NB4 (cell line): Measurements from ENCODE around the gene CDK17.

ENCODE experiments used
- DNase-seq: peaks from one replicate; pipeline ENCODE4 v3.0.0; 2010; ENCODE audit warnings: low read depth
- H3K4me3 ChIP-seq: one replicate; pipeline ENCODE4 v1.5.1; 2011; ENCODE audit warnings: mild to moderate bottlenecking, low read depth, low read length, moderate library complexity
- MYC ChIP-seq: IDR thresholded peaks from 2 replicates; pipeline ENCODE4 v1.6.1; 2011; ENCODE audit warnings: low read depth, low read length
- POLR2A ChIP-seq: IDR thresholded peaks from 2 replicates; pipeline ENCODE4 v1.6.1; 2011; ENCODE audit warnings: mild to moderate bottlenecking; ENCODE audit not compliant: insufficient read length; ENCODE audit errors: extremely low read depth
- TF ChIP-seq, protein P1 (sequence below): IDR thresholded peaks from one replicate; pipeline ENCODE4 v1.5.1; 2012; ENCODE audit warnings: low read depth, low read length
- TF ChIP-seq, protein P2 (sequence below): IDR thresholded peaks from 2 replicates; pipeline ENCODE4 v1.6.1; 2011; ENCODE audit warnings: low read depth, low read length

Gene CDK17

DNA sequence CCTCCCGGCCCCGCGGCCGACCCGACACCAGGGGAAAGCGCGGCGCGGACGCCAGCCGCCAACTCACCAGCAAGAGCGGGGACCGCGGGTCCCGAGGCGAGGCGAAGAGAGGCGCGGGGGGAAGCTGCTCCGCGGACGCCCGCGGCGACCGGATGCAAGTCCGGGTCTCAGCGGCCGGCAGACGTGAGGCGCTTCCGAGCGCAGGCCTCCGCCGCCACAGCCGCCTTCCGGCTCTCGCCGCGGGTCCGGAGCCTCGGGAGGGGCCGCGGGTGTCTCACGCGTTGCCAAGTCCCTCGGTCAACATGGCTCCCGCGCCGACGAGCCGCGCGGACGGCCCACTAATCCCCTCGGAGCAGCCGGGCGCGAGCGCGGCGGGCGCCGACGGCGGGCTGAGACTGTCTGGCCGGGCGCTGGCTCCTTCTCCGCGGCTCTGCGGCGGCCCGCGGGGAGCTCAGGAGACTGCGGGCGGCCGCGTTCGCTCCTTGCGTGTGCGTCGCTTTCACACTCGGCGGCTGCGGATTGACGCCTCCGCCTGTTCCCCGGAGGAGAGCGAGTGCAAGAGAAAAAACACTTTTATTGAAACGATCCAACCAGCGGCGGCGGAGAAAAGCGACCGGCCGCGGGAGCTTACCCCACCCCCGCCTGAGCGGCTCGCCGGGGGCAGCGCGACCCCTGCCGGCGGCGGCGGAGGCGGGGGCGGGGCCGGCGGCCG is at the start of gene CDK17:
Gene CDK17 (minus strand): TSS at position 521 of the 712 bp plus-strand sequence. CDS start 65,603 bp downstream, outside the sequence.
- DNase-seq, result peak; percentile 95
- peak; percentile 63 for TF ChIP-seq POLR2A
- TF ChIP-seq, protein P1, sequence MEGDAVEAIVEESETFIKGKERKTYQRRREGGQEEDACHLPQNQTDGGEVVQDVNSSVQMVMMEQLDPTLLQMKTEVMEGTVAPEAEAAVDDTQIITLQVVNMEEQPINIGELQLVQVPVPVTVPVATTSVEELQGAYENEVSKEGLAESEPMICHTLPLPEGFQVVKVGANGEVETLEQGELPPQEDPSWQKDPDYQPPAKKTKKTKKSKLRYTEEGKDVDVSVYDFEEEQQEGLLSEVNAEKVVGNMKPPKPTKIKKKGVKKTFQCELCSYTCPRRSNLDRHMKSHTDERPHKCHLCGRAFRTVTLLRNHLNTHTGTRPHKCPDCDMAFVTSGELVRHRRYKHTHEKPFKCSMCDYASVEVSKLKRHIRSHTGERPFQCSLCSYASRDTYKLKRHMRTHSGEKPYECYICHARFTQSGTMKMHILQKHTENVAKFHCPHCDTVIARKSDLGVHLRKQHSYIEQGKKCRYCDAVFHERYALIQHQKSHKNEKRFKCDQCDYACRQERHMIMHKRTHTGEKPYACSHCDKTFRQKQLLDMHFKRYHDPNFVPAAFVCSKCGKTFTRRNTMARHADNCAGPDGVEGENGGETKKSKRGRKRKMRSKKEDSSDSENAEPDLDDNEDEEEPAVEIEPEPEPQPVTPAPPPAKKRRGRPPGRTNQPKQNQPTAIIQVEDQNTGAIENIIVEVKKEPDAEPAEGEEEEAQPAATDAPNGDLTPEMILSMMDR, result peak; percentile 29
- TF ChIP-seq, protein P2, sequence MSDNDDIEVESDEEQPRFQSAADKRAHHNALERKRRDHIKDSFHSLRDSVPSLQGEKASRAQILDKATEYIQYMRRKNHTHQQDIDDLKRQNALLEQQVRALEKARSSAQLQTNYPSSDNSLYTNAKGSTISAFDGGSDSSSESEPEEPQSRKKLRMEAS, result no peak
- no peak for TF ChIP-seq MYC
- H3K4me3 ChIP-seq, result peak within 1 kb of the TSS; percentile 97

DNA sequence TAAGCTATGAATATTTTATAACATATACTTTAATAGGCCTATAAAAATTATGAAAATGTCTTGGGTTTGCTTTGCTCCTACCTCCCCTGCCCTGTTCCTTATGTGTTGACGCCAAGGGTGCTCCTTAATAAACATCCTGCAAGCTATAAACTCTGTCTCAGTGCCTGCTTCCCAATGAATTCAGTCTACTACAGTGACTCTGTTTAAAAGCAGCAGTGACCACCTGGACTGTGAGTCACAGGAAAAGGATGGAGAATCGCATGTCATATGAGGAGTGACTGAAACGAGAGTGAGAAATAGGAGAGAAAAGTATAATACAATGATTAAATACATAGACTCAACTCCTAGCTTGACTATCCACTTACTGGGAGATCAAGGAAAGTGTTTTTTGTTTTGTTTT is 48.1 kb upstream of the CDK17 start:
- TF ChIP-seq, protein P1, result no peak
- no peak for TF ChIP-seq POLR2A
- TF ChIP-seq MYC, result no peak
- TF ChIP-seq, protein P2, result no peak
- no peak for DNase-seq
- H3K4me3 ChIP-seq, result no peak overlapping the region

DNA sequence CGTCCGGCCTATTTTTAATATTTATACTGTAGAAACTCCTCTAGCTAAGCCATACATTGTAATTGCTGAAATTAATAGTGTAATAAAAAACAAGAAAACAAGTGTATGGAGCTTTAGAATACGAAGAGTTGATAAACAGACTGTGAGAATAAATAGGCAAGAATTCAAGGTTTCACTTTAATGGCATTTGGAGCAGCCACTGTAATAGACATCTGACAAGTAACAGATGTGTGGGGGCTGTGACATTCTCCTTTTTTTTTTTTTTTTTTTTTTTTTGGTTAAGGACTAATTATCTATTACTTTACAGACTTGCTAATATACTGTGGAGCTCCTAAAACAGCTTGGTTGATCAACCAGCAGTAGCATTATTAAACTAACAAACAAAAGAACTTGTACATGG is 47.0 kb upstream of the CDK17 start:
- TF ChIP-seq MYC (no peak), POLR2A (no peak)
- TF ChIP-seq, protein P1, result no peak
- TF ChIP-seq, protein P2, result no peak

DNA sequence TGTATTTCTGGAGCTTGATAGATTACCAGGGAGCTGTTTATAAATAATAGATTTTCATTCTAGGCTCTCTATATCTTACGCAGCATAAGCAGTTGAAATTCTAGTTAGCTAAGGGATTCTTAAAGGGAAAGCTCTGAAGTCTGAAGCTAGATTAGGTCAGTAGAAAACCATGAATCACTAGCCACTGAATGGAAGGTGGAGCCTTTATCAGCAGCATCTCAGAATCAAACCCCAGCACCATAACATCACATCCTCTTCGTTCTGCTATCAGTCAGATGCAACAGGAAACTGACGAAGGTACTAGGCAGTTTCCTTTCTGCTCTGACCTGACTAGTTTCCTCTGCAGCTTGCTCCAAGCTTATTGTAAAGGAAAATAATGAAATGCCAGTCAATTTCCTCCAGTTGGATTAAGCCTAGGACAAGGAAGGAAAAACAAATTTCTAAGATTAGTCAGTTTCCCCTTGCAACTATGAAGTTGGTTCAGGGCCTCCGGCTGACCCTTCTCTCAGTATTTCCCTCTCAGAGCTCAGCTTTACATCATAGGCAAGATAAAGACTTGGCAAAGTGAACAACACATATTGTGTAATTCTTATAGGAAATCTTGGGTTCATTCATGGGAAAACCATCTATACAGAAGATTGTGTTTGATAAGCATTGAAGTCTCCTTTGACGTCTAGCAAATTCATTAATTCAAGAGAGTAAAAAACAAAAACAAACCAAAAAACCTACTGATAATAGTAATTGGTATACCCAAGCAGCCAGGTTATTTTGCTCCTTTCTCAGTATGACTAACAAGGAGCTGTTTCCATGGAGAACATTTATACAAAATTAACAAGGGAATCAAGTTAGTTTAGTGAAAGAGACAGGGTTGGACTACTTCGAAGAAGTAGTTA is 45.7 kb upstream of the CDK17 start:
- TF ChIP-seq, protein P2, result no peak
- TF ChIP-seq POLR2A, result no peak
- TF ChIP-seq, protein P1, result no peak
- no peak for TF ChIP-seq MYC
- peak; percentile 73 for DNase-seq
- no peak overlapping the region for H3K4me3 ChIP-seq

More for the DNA sequence above, 47.0 kb upstream of the CDK17 start:
- H3K4me3 ChIP-seq, result no peak overlapping the region
- no peak for DNase-seq

DNA sequence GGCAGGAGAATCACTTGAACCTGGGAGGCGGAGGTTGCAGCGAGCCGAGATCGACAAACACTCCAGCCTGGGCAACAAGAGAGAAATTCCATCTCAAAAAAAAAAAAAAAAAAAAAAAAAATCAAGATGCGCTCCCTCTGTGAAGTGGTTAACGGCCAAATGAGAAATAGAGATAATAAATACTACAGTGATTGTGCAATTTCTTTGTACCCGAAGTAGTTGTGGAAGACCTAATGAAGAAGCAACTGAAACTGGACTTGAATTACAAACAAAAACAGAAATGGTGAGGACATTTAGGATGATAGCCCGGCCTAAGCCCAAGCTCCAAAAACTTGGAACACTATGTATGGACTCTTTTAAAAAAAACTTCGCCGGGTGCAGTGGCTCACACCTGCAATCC is 44.2 kb upstream of the CDK17 start:
- TF ChIP-seq MYC, result no peak
- TF ChIP-seq, protein P2, result no peak
- TF ChIP-seq POLR2A, result no peak
- TF ChIP-seq, protein P1, result no peak
- DNase-seq, result no peak
- no peak overlapping the region for H3K4me3 ChIP-seq
